NCI-H1694 (cell line): ENCODE data around the gene NOVA1.
A peak's percentile ranks its signal among the peaks of the same experiment; 100 is the strongest.
"Not testable (repeated sequence)": the region's sequence is repeated elsewhere in the genome, so short reads cannot be mapped to it uniquely, and the experiment has no call there.

Source experiments
- DNase-seq: peaks from one replicate; lab custom pipeline; 2025; lab: John Stamatoyannopoulos, UW

The NOVA1 gene

DNA sequence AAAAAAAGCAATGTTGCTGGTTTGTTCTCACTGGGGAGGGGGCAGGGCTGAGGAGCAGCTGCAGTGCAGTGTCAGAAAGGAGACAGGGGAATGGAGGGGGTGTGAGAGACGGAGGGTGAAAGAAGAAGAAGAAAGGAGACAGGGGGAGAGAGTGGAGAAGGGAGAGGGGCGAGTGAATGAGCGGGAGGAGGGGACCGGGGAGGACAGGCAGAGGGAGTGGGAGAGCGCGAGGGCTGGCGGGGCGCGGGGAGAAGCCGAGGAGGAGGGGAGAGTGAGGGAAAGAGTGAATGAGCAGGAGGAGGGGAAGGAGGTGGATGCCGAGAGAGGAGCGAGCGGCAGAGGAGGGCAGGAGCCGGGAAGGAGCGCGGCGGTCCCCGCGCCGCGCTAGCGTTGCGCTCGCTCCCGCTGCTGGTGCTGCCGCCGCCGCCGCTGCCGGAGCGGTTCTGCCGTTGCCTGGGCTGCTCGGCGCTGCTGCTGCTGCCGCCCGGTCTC lies at the start of gene NOVA1:
Gene NOVA1, minus strand, starts transcription at position 445 of the 492 bp plus-strand sequence. CDS start 597 bp downstream, outside the sequence.
- DNase-seq: no peak

GRCh38 chr14:26645057-26645456 lies 47.2 kb upstream of the NOVA1 start:
- DNase-seq: not testable (repeated sequence)

DNA sequence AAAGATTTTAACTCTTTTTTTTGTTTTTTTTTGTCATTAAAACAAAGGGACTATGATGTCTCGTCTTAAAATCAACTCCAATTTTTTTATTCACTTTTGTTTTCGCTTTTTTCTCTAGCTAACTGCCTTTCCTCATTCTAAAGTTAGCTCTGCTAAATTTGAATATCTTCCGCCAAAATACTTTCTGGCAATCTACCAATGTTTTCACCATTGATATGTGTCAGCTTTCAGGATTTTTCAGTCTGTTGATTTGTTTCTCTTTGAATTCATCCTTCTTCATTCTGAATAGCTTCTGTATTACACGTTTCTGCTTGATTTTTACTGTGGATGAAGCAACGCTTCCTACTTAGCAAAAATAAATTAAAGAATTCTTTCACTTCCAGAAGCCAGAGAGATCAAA lies 38.7 kb upstream of the NOVA1 start:
- no peak for DNase-seq

DNA sequence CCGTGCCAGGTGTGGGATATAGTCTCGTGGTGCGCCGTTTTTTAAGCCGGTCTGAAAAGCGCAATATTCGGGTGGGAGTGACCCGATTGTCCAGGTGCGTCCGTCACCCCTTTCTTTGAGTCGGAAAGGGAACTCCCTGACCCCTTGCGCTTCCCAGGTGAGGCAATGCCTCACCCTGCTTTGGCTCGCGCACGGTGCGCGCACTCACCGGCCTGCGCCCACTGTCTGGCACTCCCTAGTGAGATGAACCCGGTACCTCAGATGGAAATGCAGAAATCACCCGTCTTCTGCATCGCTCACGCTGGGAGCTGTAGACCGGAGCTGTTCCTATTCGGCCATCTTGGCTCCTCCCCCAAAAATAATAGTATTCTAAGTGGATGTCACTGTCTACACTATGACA lies 37.1 kb upstream of the NOVA1 start:
- not testable (repeated sequence) for DNase-seq

DNA sequence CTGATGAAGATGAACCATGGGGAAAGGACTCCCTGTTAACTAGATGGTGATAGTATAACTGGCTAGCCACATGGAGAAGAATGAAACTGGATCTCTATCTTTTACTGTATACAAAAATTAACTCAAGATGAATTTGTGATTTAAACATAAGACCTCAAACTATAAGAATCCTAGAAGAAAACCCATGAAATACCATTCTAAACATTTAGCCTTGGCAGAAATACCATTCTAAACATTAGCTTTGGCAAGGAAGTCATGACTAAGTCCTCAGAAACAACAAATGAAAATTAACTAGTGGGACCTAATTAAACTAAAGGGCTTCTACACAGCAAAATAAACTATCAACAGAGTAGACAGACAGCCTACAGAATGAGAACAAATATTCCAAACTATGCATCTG lies 28.4 kb upstream of the NOVA1 start:
- no peak for DNase-seq

GRCh38 chr14:26622611-26623010 lies 24.8 kb upstream of the NOVA1 start:
- DNase-seq: no peak

GRCh38 chr14:26621807-26622560 lies 24.2 kb upstream of the NOVA1 start:
- no peak for DNase-seq

DNA sequence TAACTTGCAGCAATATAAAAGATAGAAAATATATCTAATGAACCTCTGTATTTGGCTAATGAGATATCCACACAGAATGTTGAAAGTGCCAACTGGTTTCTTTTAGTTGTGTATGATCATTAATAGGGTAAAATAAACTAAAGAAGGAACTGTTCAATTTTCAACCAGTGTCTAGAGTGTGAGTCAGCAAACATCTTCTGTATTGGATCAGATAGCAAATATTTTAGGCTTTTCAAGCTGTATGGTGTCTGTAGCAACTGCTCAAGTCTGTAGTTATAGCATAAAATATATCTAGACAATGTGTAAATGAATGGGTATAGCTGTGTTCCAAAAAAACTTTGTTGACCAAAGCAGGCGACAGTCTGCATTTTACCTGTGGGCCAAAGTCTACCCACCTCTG lies 23.5 kb upstream of the NOVA1 start:
- DNase-seq: no peak

DNA sequence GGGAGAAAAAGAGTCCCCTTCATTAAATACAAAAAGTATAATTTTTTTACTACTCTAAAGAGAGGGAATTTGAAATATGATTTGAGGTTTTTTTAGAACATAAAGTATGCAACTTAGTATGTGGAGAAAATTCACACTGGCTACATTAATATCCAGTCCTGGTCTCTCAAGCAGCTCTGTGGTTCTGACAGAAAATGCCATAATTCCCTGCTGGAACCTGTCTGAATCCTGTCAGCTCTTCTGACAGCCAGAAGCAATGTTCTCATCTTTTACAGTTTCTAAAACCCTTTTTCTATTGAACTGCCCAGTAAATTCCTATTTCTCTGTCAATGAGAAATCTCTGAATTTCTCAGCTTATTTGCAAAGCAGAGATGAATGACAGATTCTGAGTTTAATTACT lies 13.4 kb upstream of the NOVA1 start:
- DNase-seq: no peak

- DNase-seq: no peak
Observed at GRCh38 chr14:26606729-26607312, 9.0 kb upstream of the NOVA1 start.

GRCh38 chr14:26605602-26606001 lies 7.8 kb upstream of the NOVA1 start:
- DNase-seq: no peak

DNA sequence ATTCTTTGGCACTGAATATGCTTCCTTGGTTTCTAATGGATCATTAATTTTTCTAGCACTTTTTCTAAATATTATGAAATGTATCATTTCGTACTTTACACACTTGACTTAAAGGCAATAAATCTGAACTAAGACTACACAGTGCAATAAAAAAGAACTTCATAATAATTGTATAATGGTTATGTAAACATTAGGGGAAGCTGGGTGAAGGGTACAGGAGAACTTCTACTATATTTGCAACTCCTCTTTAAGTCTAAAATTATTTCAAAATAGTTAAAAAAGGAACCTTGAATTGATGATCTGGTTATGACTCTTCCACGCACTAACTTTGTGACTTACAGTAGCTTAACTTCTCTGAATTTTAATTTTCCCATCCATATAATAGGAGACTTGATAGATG lies 5.1 kb upstream of the NOVA1 start:
- no peak for DNase-seq

DNA sequence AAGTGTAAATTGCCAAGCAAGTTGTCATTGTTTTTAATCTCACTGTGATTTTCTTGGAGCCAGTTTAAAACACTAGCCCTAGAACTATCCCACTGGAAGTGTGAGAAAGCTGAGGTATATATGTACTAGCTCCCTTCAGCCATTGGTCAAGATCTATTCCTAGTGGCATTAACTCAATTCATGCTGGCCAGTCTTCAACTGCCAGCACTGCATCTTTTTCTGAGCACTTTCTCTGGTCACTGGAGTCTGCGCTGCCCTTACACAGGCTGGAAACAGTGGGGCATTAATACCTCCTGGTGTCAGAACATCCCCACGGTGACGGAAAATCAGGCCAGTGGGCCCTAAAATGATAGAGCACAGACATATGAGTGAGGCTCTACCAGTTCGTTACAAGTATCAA lies 4.0 kb upstream of the NOVA1 start:
- DNase-seq: no peak

- no peak for DNase-seq
Observed at GRCh38 chr14:26599291-26599690, 1.5 kb upstream of the NOVA1 start.

DNA sequence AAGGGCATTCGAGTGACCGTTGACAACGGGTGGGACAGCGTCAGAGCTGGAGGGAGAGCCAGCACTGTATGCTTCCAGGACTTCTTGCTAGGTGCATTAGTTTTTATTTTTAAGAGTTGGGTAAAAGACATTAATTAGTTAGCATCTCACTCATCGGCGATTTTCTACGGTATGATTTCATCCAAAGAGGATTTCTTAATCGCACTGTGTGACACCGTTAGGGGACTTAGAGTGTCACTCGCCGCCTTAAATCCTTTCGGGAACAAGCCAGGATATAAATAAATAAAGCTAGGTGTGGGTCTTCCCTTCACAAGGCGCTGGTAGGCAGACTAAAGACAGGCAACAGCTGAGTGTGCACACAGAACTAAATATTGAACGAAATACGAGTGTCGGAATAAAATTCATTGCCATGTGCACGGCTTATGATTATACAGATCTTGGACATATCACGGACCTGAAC lies 869 bp upstream of the NOVA1 start:
- no peak for DNase-seq

DNA sequence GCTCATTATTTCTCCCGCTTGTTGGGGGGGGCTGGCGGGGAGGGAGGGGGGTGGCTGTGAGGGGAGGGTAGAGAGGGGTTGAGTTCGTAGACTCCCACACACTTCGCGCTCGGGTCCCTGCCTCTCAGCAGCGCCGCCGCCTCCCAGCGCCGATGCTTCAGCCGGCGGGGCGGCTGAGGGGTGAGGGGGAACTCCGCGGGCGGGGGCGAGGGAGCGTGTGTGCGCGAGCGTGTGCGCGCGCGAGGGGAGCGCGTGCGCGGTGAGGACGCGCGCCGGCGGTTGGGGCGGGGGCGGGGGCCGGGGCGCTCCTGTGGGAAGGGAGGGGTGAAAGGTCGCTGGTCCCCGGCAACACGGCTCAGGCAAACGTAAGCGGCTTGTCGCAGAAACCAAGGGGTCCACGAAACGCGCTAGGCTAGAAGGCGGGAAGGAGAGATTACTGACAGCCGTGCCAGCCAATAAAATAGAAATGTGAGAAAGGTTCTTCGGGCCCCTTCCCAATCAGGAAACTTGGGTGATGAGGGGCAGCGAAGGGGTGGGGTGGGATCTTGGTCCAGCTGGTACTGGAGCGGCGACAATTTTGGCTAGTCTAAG lies 343 bp upstream of the NOVA1 start:
- peak; percentile 89 for DNase-seq

- DNase-seq: no peak
Observed at GRCh38 chr14:26597071-26597588, 703 bp downstream of the NOVA1 start.

GRCh38 chr14:26596543-26597061 lies 1.2 kb downstream of the NOVA1 start:
- DNase-seq: peak; percentile 17

GRCh38 chr14:26595926-26596542 lies 1.8 kb downstream of the NOVA1 start:
- no peak for DNase-seq

DNA sequence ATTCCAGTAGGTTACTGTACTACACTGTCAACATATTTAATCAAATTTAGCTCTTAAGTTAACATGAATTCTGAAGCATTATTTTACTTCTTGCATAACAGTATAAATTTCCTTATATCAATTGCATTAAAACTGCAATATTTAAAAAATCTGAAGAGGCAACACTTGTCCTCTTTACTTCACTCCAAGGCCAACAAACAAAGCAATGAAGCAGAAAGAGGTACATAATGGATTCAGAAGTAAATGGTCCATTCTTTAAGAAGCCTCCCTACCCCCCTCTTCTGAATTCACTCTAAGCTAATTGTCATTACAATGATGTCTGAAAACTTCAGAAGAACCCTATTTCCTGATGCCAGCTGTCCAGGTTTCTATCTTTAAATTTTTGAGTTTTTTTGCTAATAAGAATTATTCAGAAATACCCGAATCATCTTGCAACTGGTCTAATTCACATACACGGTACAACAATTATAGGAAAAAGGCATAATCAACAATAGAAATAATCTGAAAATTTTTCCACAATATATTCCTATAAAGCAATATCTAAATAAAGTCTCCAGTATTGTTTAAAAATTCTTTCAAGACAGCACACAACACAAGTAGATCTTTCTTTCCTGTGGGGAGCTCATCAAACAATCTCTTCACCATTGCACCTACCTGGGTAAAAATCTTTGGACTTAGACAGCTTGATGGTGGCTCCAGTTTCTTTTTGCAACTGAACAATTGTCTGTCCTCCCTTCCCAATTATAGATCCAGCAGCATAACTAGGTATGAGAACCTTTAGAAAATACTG lies 2.9 kb downstream of the NOVA1 start:
- no peak for DNase-seq

GRCh38 chr14:26594148-26594547 lies 3.7 kb downstream of the NOVA1 start:
- no peak for DNase-seq
